Measurements from ENCODE around the gene POGLUT3.

- TF ChIP-seq, protein P1, sequence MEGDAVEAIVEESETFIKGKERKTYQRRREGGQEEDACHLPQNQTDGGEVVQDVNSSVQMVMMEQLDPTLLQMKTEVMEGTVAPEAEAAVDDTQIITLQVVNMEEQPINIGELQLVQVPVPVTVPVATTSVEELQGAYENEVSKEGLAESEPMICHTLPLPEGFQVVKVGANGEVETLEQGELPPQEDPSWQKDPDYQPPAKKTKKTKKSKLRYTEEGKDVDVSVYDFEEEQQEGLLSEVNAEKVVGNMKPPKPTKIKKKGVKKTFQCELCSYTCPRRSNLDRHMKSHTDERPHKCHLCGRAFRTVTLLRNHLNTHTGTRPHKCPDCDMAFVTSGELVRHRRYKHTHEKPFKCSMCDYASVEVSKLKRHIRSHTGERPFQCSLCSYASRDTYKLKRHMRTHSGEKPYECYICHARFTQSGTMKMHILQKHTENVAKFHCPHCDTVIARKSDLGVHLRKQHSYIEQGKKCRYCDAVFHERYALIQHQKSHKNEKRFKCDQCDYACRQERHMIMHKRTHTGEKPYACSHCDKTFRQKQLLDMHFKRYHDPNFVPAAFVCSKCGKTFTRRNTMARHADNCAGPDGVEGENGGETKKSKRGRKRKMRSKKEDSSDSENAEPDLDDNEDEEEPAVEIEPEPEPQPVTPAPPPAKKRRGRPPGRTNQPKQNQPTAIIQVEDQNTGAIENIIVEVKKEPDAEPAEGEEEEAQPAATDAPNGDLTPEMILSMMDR (IDR thresholded peaks at IDR 0.05): no peak
- TF ChIP-seq POLR2AphosphoS5 (IDR thresholded peaks at IDR 0.05): no peak
Observed at GRCh38 chr11:108453207-108453835, 44.9 kb downstream of the POGLUT3 start.
